HG03135 (cell line): Measurements from ENCODE around the gene ABCC3.
"Not testable (repeated sequence)": the region's sequence is repeated elsewhere in the genome, so short reads cannot be mapped to it uniquely, and the experiment has no call there.

ENCODE experiments used
- ATAC-seq: cut with Tn5 transposase; IDR thresholded peaks from one replicate; pipeline ENCODE4 v1.9.1; 2021; ENCODE audit warnings: mild to moderate bottlenecking, moderate library complexity; ENCODE audit not compliant: unreplicated experiment

Gene ABCC3

DNA sequence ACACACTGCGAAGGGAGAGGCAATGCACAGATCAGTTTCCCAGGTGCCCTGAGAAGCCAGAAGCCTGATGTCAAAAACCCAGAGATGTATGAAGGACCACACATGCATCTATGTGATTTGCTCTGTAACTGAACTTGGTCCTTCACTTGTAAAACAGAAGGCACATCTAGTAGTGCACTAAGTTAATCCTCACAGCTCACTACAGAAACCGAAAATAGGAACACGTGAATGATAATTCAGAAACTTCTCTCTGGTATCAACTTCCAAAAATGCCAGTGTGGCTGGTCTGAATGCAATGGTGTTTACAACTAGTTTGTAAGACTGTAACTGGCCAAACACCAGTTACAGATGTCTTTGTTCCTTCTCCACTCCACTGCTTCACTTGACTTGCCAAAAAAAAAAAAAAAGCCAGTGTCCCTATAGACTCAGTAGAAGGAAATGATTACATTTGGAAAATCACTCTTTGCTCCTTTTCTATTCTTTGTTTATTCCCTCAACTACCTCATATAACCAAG, 61.7 kb downstream of the ABCC3 start:
- ATAC-seq = no peak

GRCh38 chr17:50697062-50697461, 62.4 kb downstream of the ABCC3 start:
- ATAC-seq = no peak

- ATAC-seq = no peak
Observed at GRCh38 chr17:50697663-50698272, 63.1 kb downstream of the ABCC3 start.

DNA sequence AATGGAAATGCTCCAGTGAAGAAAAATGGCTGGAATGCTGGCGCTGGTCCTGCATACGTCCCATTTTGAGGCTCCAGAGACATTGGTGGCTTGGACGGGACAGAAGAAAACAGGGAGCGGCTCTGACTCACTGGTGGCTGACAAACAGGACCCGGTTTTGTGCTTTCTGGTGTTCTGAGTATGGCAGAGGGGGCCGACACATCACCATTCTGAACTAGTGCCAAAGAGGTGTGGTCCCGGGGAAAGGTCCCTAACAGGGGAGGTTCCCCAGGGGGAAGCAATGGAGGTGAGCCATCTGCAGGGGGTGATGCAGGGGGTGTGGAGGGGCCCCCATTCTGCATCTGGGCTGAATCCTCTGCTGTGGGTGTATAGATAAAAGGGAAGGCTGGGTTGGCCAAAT, 64.7 kb downstream of the ABCC3 start:
- ATAC-seq = no peak

GRCh38 chr17:50703162-50703561, 68.5 kb downstream of the ABCC3 start:
- ATAC-seq = no peak

- ATAC-seq = peak; percentile 80
Observed at GRCh38 chr17:50707289-50708049, 72.8 kb downstream of the ABCC3 start, which contains the start of gene ANKRD40. Gene ANKRD40, minus strand, starts transcription at chr17:50707914. Its CDS starts 260 bp downstream, at chr17:50707654.

- ATAC-seq = no peak
Observed at GRCh38 chr17:50708050-50709000, 73.6 kb downstream of the ABCC3 start.

DNA sequence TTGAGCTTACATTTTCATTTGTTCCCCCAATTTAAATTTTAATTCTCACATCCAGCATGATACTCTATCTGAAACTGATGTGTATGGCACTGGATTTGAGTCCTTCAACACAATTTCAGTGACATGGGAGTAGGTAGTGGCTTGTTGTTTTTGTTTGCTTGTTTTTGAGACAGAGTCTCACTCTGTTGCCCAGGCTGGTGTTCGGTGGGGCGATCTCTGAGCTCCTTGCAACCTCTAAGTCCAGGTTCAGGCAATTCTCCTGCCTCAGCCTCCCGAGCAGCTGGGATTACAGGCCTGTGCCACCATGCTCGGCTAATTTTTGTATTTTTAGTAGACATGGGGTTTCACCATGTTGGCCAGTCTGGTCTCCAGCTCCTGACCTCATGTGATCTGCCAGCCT, 74.4 kb downstream of the ABCC3 start:
- not testable (repeated sequence) for ATAC-seq

DNA sequence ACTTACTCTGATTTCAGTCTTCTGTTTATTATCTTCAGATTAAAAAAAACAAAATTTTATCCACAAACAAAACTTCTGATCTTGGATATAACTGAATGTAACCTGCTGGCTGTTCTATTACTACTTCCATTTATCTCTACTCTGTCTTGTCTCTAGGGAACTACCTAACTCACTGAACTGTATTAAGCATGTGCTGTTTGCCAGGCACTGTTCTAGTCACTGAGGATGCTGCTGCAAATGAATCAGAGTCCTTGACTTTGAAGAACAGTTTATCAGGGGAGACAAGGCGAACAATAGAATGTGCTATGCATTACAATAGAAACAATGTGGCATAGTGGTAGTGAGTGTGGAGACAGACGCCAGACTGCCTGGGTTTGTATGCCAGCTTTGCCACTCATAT, 75.3 kb downstream of the ABCC3 start:
- ATAC-seq = no peak

DNA sequence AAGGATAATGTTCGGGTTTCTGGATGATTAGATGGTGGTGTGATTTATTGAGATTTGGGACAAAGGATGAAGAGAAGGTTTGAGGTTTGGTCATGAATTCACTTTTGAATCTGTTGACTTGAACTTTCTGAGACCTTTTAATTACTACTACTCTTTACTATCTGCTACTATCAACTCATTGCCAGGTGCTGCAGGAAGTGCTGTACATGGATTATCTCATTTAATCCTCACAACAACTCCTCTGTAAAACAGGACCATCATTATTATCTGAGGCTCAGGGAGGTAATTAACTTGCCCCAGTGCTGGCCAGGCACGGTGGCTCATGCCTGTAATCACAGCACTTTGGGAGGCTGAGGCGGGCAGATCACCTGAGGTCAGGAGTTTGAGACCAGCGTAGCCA, 76.0 kb downstream of the ABCC3 start:
- ATAC-seq = no peak

DNA sequence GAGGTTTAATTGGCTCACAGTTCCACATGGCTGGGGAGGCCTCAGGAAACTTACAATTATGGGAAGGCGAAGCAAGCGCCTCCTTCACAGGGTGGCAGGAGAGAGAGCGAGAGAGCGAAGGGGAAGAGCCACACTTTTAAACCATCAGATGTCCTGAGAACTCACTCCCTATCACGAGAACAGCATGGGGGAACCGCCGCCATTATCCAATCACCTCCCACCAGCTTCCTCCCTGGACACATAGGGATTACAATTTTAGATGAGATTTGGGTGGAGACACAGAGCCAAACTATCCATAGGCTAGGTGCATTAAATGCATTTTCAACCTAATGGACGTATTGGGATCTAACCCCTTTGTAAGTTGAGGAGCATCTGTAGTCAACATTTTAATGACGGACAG, 78.0 kb downstream of the ABCC3 start:
- ATAC-seq = no peak

DNA sequence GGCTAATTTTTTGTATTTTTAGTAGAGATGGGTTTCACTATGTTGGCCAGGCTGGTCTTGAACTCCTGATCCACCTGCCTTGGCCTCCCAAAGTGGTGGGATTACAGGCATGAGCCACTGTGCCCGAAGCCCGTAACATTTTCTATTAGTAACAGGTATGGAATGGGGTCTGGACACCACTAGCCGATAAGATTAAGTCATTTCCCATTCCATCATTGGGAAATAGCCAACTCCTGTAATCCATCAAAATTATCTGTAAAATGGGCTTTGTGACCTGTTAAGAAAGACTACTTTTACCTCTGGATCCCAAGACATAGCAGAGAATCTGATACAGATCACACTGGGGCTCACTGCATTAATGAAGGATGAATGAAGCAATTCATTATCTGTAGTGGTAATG, 80.8 kb downstream of the ABCC3 start:
- no peak for ATAC-seq

- ATAC-seq = peak; percentile 84
Observed at GRCh38 chr17:50719144-50719923, 84.7 kb downstream of the ABCC3 start, which contains the start of gene LUC7L3. Gene LUC7L3, plus strand, starts transcription at chr17:50719603. Its CDS starts 130 bp downstream, at chr17:50719733.

GRCh38 chr17:50719924-50720794, 85.5 kb downstream of the ABCC3 start:
- no peak for ATAC-seq

- no peak for ATAC-seq
Observed at GRCh38 chr17:50721194-50722010, 86.7 kb downstream of the ABCC3 start.

GRCh38 chr17:50722746-50723145, 88.1 kb downstream of the ABCC3 start:
- ATAC-seq = no peak

DNA sequence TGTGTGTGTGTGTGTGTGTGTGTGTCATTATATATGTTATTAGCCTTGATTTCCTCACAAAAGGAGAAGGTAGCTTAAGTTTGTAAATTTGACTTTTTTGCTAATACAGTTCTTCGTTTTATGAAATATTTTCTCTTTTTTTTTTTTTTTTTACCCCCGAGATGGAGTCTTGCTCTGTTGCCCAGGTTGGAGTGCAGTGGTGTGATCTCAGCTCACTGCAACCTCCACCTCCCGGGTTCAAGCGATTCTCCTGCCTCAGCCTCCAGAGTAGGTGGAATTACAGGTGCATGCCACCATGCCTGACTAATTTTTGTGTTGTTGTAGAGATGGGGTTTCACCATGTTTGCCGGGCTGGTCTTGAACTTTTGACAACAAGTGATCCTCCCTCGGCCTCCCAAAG, 89.9 kb downstream of the ABCC3 start:
- not testable (repeated sequence) for ATAC-seq
